ENCODE results near the gene MYO18B.

- TF ChIP-seq EZH2 (IDR thresholded peaks at IDR 0.05; ENCODE audit: borderline replicate concordance, low read length) (no peak), CTCF (conservative IDR thresholded peaks at IDR 0.05 in 1 of 2, IDR thresholded peaks at IDR 0.05 in 1 of 2; ENCODE audit: extremely low read depth in 1 of 2, insufficient read depth in 1 of 2, low read depth in 1 of 2, low read length in 2 of 2) (no peak)
Measured at GRCh38 chr22:25775531-25775930, 33.5 kb downstream of the MYO18B start.

All from mammary epithelial cell (primary cell).